ENCODE measurements around the gene CEP85.

GRCh38 chr1:26279456-26280332 lies 45.7 kb downstream of the CEP85 start, which contains the start of gene SH3BGRL3:
- peak; percentile 87 to 95 for TF ChIP-seq POLR2A (IDR thresholded peaks at IDR 0.05)
- TF ChIP-seq, protein P1, sequence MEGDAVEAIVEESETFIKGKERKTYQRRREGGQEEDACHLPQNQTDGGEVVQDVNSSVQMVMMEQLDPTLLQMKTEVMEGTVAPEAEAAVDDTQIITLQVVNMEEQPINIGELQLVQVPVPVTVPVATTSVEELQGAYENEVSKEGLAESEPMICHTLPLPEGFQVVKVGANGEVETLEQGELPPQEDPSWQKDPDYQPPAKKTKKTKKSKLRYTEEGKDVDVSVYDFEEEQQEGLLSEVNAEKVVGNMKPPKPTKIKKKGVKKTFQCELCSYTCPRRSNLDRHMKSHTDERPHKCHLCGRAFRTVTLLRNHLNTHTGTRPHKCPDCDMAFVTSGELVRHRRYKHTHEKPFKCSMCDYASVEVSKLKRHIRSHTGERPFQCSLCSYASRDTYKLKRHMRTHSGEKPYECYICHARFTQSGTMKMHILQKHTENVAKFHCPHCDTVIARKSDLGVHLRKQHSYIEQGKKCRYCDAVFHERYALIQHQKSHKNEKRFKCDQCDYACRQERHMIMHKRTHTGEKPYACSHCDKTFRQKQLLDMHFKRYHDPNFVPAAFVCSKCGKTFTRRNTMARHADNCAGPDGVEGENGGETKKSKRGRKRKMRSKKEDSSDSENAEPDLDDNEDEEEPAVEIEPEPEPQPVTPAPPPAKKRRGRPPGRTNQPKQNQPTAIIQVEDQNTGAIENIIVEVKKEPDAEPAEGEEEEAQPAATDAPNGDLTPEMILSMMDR (IDR thresholded peaks at IDR 0.05): peak; percentile 21 to 53 (median 32)
